HepG2 (cell line): ENCODE data around the gene LYPD3. TPM values are rescaled to one million over a fixed set of nuclear protein-coding genes. Genes with fewer than 3 reads are reported as not detected.
A peak's percentile ranks its signal among the peaks of the same experiment; 100 is the strongest.

Experiments used
- ATAC-seq: fragments of 200-7000 bp; cut with Tn5 transposase; 3 replicates; pipeline ENCODE4 v1.9.1; 2020; ENCODE audit warnings: mild to moderate bottlenecking, moderate library complexity
- BruUV-seq: library from RNA; stranded (reverse); fragments of 400-500 nt; replicated peaks from 2 replicates; lab custom pipeline; 2021; lab: Mats Ljungman, UMichigan
- CTCF ChIA-PET: fragments of 300-600 bp; formaldehyde crosslinking; extraction: SDS; loops from one replicate; lab custom pipeline; 2021; ENCODE audit warnings: low total read pairs, inconsistent platforms, low intra/inter-chr PET ratio; lab: Yijun Ruan, JAX
- POLR2A ChIA-PET: fragments of 350-600 bp; sonication (Branson Sonifier 250); formaldehyde crosslinking; loops from one replicate; lab custom pipeline; 2020; ENCODE audit warnings: antibody characterized with exemption, inconsistent platforms; lab: Yijun Ruan, JAX
- DNase-seq: peaks from one replicate; pipeline ENCODE4 v3.0.0-alpha.2; 2015; ENCODE audit warnings: low spot score
- FAIRE-seq: peaks from 3 replicates; lab custom pipeline; 2011; peaks lifted over from hg19 to GRCh38; lab: Jason Lieb, UNC
- H2AFZ ChIP-seq: one replicate; pipeline ENCODE4 v1.6.1; 2011; ENCODE audit warnings: low read length, inconsistent platforms
- H3K27ac ChIP-seq: fragments of 300-600 bp; 3 replicates; pipeline ENCODE4 v1.8.0; 2011; ENCODE audit warnings: mixed run types, mild to moderate bottlenecking, mixed read lengths, low read length, inconsistent platforms; ENCODE audit not compliant: insufficient read depth; ENCODE audit errors: extremely low read length
- H3K27me3 ChIP-seq, 2 experiments: fragments of 200-600 bp in 1 of 2; 2 replicates in 1 of 2; 3 replicates in 1 of 2; pipeline versions ENCODE4 v1.6.0 to v1.8.0; 2011; ENCODE audit warnings: low read length in 2 of 2, mild to moderate bottlenecking in 2 of 2, moderate library complexity in 2 of 2, inconsistent platforms in 1 of 2; ENCODE audit not compliant: insufficient read depth in 2 of 2, control insufficient read depth in 1 of 2
- H3K36me3 ChIP-seq, 2 experiments: fragments of 200-600 bp in 1 of 2; replicated peaks in 1 of 2; 2 replicates in 1 of 2; 3 replicates in 1 of 2; pipeline versions ENCODE4 v1.5.1 to v1.8.0; 2011; ENCODE audit warnings: low read length in 2 of 2, inconsistent platforms in 1 of 2; ENCODE audit not compliant: insufficient read depth in 2 of 2, control insufficient read depth in 1 of 2
- H3K4me1 ChIP-seq: 2 replicates; pipeline ENCODE4 v1.5.1; 2012; ENCODE audit warnings: low read length, inconsistent platforms; ENCODE audit not compliant: insufficient read depth
- H3K4me2 ChIP-seq: 2 replicates; pipeline ENCODE4 v1.6.0; 2011; ENCODE audit warnings: low read depth, low read length, inconsistent platforms
- H3K4me3 ChIP-seq, 3 experiments: fragments of 200-600 bp in 1 of 3; sonication (generic), shearing (Covaris generic) in 1 of 3; replicated peaks in 1 of 3; 2 replicates each; pipeline ENCODE4 v1.5.1; 2011 to 2016; ENCODE audit warnings: low read length in 3 of 3, inconsistent platforms in 2 of 3, low read depth in 2 of 3, mild to moderate bottlenecking in 2 of 3, control low read depth in 1 of 3, mixed read lengths in 1 of 3; ENCODE audit not compliant: insufficient read depth in 1 of 3
- H3K79me2 ChIP-seq: one replicate; pipeline ENCODE4 v1.6.1; 2011; ENCODE audit warnings: low read length, inconsistent platforms; ENCODE audit not compliant: insufficient read depth
- H3K9ac ChIP-seq: 2 replicates; pipeline ENCODE4 v1.6.0; 2011; ENCODE audit warnings: mild to moderate bottlenecking, low read depth, low read length, inconsistent platforms; ENCODE audit not compliant: insufficient read depth
- H3K9me3 ChIP-seq: 2 replicates; pipeline ENCODE4 v1.5.1; 2012; ENCODE audit warnings: mild to moderate bottlenecking, low read length
- H4K20me1 ChIP-seq: 2 replicates; pipeline ENCODE4 v1.6.0; 2011; ENCODE audit warnings: inconsistent platforms, mild to moderate bottlenecking, low read length, moderate library complexity; ENCODE audit not compliant: insufficient read depth
- CEBPB ChIP-seq: IDR thresholded peaks from 2 replicates; pipeline ENCODE4 v1.6.1; 2011; ENCODE audit warnings: low read depth, low read length, improper control_type of control experiment, borderline replicate concordance
- FOXC1 ChIP-seq: sonication (generic); formaldehyde crosslinking; IDR thresholded peaks from 2 replicates; pipeline ENCODE4 v1.8.0; 2022; ENCODE audit warnings: mild to moderate bottlenecking, missing genetic modification reagents, borderline replicate concordance
- GABPA ChIP-seq, 2 experiments: IDR thresholded peaks; 2 replicates each; pipeline ENCODE4 v1.6.1; 2011 to 2016; ENCODE audit warnings: low read depth in 2 of 2, low read length in 1 of 2, missing biosample characterization in 1 of 2, missing genetic modification characterization in 1 of 2
- HES4 ChIP-seq: sonication (generic); formaldehyde crosslinking; IDR thresholded peaks from 2 replicates; pipeline ENCODE4 v1.9.0; 2021; ENCODE audit warnings: mild to moderate bottlenecking, missing genetic modification reagents, borderline replicate concordance
- HINFP ChIP-seq: sonication (generic); formaldehyde crosslinking; IDR thresholded peaks from 2 replicates; pipeline ENCODE4 v1.4.0; 2020; ENCODE audit warnings: low read depth, mild to moderate bottlenecking, missing genetic modification reagents
- KAT2B ChIP-seq: fragments of 150-350 bp; IDR thresholded peaks from 2 replicates; pipeline ENCODE4 v1.6.1; 2014; ENCODE audit warnings: low read depth, low read length, borderline replicate concordance
- POLR2G ChIP-seq: fragments of 200-400 bp; formaldehyde crosslinking; IDR thresholded peaks from 2 replicates; pipeline ENCODE4 v1.6.1; 2018; ENCODE audit warnings: mild to moderate bottlenecking, low read depth, low read length, moderate library complexity
- PREB ChIP-seq: sonication (generic); formaldehyde crosslinking; IDR thresholded peaks from 2 replicates; pipeline ENCODE4 v1.4.0; 2020; ENCODE audit warnings: missing genetic modification reagents
- RARA ChIP-seq: IDR thresholded peaks from 2 replicates; pipeline ENCODE4 v1.6.1; 2016; ENCODE audit warnings: missing genetic modification reagents, missing compliant biosample characterization
- REXO4 ChIP-seq: sonication (generic); formaldehyde crosslinking; IDR thresholded peaks from 2 replicates; pipeline ENCODE4 v1.8.0; 2022; ENCODE audit warnings: missing genetic modification reagents, mild to moderate bottlenecking, borderline replicate concordance
- ZNF891 ChIP-seq: sonication (generic); formaldehyde crosslinking; IDR thresholded peaks from 2 replicates; pipeline ENCODE4 v1.5.0; 2020; ENCODE audit warnings: mild to moderate bottlenecking, missing genetic modification reagents
- ZXDC ChIP-seq: sonication (generic); formaldehyde crosslinking; IDR thresholded peaks from 2 replicates; pipeline ENCODE4 v1.5.0; 2020; ENCODE audit warnings: mild to moderate bottlenecking, missing genetic modification reagents
- WGBS: methylation state at CpG from one replicate; pipeline ENCODE4 v1.1.6; 2017; ENCODE audit warnings: low lambda C conversion rate; 5-methylcytosine and 5-hydroxymethylcytosine counted together
- in situ Hi-C: cut with HindIII; loops from 2 replicates; pipeline ENCODE4 v1.10.0; 2017; ENCODE audit warnings: low pct_unique_long_range_greater_than_20kb; ENCODE audit not compliant: extremely low pct_ligation_motif_present
- intact Hi-C: fragments of 100-400 bp; cut with micrococcal nuclease; formaldehyde crosslinking; loops from one replicate; pipeline ENCODE4 v1.10.0; 2022; ENCODE audit not compliant: unreplicated experiment
- polyA plus RNA-seq, 8 experiments: library from polyadenylated mRNA; depleted of rRNA in 3 of 8; stranded (reverse) in 7 of 8; unstranded in 1 of 8; fragments of >200 nt; fragmentation: Illumina TruSeq in 4 of 8; extraction: Trizol in 4 of 8; gene quantifications; 2 replicates each; pipeline versions ENCODE4 v1.2.1 to v1.2.3, GENCODE V29; 2011 to 2016; ENCODE audit warnings: low read depth in 4 of 8, missing spikeins in 1 of 8, mixed read lengths in 1 of 8; ENCODE audit not compliant: insufficient read depth in 1 of 8
- total RNA-seq, 5 experiments: library from RNA; depleted of rRNA; stranded (reverse); fragments of >200 nt; fragmentation: Illumina TruSeq; extraction: Trizol; gene quantifications; 2 replicates each; pipeline ENCODE4 v1.2.3, GENCODE V29; 2016; ENCODE audit warnings: low read depth in 1 of 5

LYPD3 gene
- total and polyA plus RNA-seq, 2 of the 13 experiments (the other 11 are each of a cell fraction or from before 2014, with no cell fraction given), result 0.51 to 1.5 TPM

- H3K27ac ChIP-seq, result no peak overlapping the region
- ChIA-PET POLR2A (no interaction called here), CTCF (no interaction called here)
- WGBS, result 59% methylated on average over 1 of the region's 1 CpG
- H2AFZ ChIP-seq, result no peak overlapping the region
- no peak overlapping the region for H3K4me2 ChIP-seq
- no peaks in the 10 kb centered on the region for H3K9me3 ChIP-seq
- H3K9ac ChIP-seq, result no peak overlapping the region
- H3K36me3 ChIP-seq, result no peaks in the 10 kb centered on the region
- 0 out of 5 replicates have a peak, but pooled peaks cover 0 to 5% of the 10 kb centered on the region in 2 experiments for H3K27me3 ChIP-seq
- no peak for ATAC-seq
- no TSS peak for BruUV-seq
- in situ Hi-C loops (no loop called here), intact Hi-C loops (no loop called here)
- no peaks in the 10 kb centered on the region for H3K4me1 ChIP-seq
- H3K4me3 ChIP-seq, result no peak overlapping the region
- H4K20me1 ChIP-seq, result no peaks in the 10 kb centered on the region
- no peak for TF ChIP-seq KAT2B
- TF ChIP-seq HES4, result no peak
- no peak for TF ChIP-seq ZXDC (CRISPR knock-in tag)
- TF ChIP-seq CEBPB, result 0 out of 2 replicates have a peak, but pooled peaks have one; percentile 14
- TF ChIP-seq, all 625 proteins: peak for 1
- FAIRE-seq (no peak), DNase-seq (no peak)
- no peaks in the 10 kb centered on the region for H3K79me2 ChIP-seq
Measured at GRCh38 chr19:43422689-43423066, 42.7 kb downstream of the LYPD3 start.

GRCh38 chr19:43422000-43422688 lies 43.3 kb downstream of the LYPD3 start:
- Histone ChIP-seq H2AFZ (no peak overlapping the region), H3K27me3 (0 out of 5 replicates have a peak, but pooled peaks cover 0 to 5% of the 10 kb centered on the region in 2 experiments), H3K4me2 (no peak overlapping the region), H3K27ac (no peak overlapping the region), H3K9me3 (no peaks in the 10 kb centered on the region), H4K20me1 (no peaks in the 10 kb centered on the region), H3K79me2 (no peaks in the 10 kb centered on the region), H3K4me1 (peaks cover 5% of the 10 kb centered on the region), H3K36me3 (no peaks in the 10 kb centered on the region), H3K9ac (no peak overlapping the region), H3K4me3 (no peak overlapping the region)
- POLR2A ChIA-PET, result interaction anchor here (0.6 kb wide), 1 partner anchor 58 kb away, joined by 3 read pairs; no protein-coding TSS in a partner anchor
- 20% methylated on average over 2 of the region's 2 CpGs for WGBS
- in situ Hi-C loops (no loop called here), intact Hi-C loops (no loop called here)
- no TSS peak for BruUV-seq
- no peak for DNase-seq
- no peak for ATAC-seq
- CTCF ChIA-PET, result no interaction called here
- FAIRE-seq, result no peak
- TF ChIP-seq ZNF891 (CRISPR knock-in tag) (no peak), PREB (CRISPR knock-in tag) (no peak), RARA (CRISPR knock-in tag) (no peak), POLR2G (no peak), HINFP (CRISPR knock-in tag) (no peak), FOXC1 (no peak), REXO4 (CRISPR knock-in tag) (no peak), GABPA (IDR thresholded peaks at IDR 0.05; ENCODE audit: low read depth, low read length) (no peak), GABPA (CRISPR knock-in tag; IDR thresholded peaks at IDR 0.05; ENCODE audit: low read depth) (no peak)
